ENCODE measurements around the gene KCNG4. TPM values are rescaled to one million over a fixed set of nuclear protein-coding genes. Genes with fewer than 3 reads are reported as not detected.

KCNG4 gene
- total and polyA plus RNA-seq, 10 of the 15 experiments (the other 5 are each of a cell fraction or from before 2014, with no cell fraction given) = not detected

- in situ Hi-C loops (cut with MboI) = loop anchor here (10.0 kb wide), 1 partner anchor 350 kb away; no protein-coding TSS in a partner anchor
- ChIA-PET SMC1A (ENCODE audit: uncharacterized antibody, unreplicated experiment) (interaction anchor here (0.7 kb wide), 1 partner anchor 62 kb away, joined by 3 read pairs; no protein-coding TSS in a partner anchor), RAD21 (ENCODE audit: unreplicated experiment) (no interaction called here), CTCF (no interaction called here), POLR2A (no interaction called here)
- intact Hi-C loops (cut with micrococcal nuclease; ENCODE audit: unreplicated experiment) = no loop called here
- Histone ChIP-seq H3K27me3 (replicated peaks in 1 of 2; ENCODE audit: control insufficient read depth in 2 of 2, insufficient read depth in 2 of 2, low read length in 1 of 2) (no peaks in the 10 kb centered on the region), H3K4me2 (ENCODE audit: control insufficient read depth, insufficient read depth) (no peak overlapping the region), H3K36me3 (ENCODE audit: control insufficient read depth in 2 of 2, insufficient read depth in 2 of 2, low read length in 1 of 2) (no peaks in the 10 kb centered on the region), H2AFZ (ENCODE audit: control insufficient read depth, low read depth, low read length) (no peak overlapping the region), H3K4me3 (no peak overlapping the region), H3K4me1 (ENCODE audit: control insufficient read depth, insufficient read depth, low read length) (no peaks in the 10 kb centered on the region), H3K79me2 (ENCODE audit: control insufficient read depth, insufficient read depth, low read length) (no peaks in the 10 kb centered on the region), H3K9ac (ENCODE audit: control insufficient read depth, insufficient read depth, low read length) (no peak overlapping the region), H3K9me3 (replicated peaks; ENCODE audit: control insufficient read depth, insufficient read depth, low read length) (no peaks in the 10 kb centered on the region), H4K20me1 (ENCODE audit: control insufficient read depth, insufficient read depth) (no peaks in the 10 kb centered on the region), H3K27ac (ENCODE audit: control insufficient read depth, insufficient read depth) (no peak overlapping the region)
- no TSS peak for BruUV-seq (replicated peaks)
- no peak for DNase-seq (ENCODE audit: low read depth, low spot score)
- no peak for ATAC-seq
- WGBS (ENCODE audit: insufficient coverage, insufficient replicate concordance, low lambda C conversion rate, missing lambda C conversion rate) = 64% methylated on average over 9 of the region's 9 CpGs
- TF ChIP-seq ELK1 (IDR thresholded peaks at IDR 0.05; ENCODE audit: low read depth, low read length) (no peak), CHD2 (IDR thresholded peaks at IDR 0.05; ENCODE audit: borderline replicate concordance, low read depth, low read length) (no peak), CBFB (IDR thresholded peaks at IDR 0.05; ENCODE audit: low read depth) (no peak), NBN (IDR thresholded peaks at IDR 0.05) (no peak), BCL3 (IDR thresholded peaks at IDR 0.05; ENCODE audit: borderline replicate concordance, insufficient read depth, low read depth, low read length, poor library complexity, severe bottlenecking) (no peak), ZSCAN29 (IDR thresholded peaks at IDR 0.05) (no peak), KAT2A (conservative IDR thresholded peaks at IDR 0.05; ENCODE audit: control insufficient read depth, low read depth, low read length) (no peak)
- FAIRE-seq = no peak
Measured at GRCh38 chr16:84274515-84274914, 34.7 kb upstream of the KCNG4 start.

Data from GM12878 (cell line).